Measurements from ENCODE around the gene MPPED1.

- TF ChIP-seq CTCF (IDR thresholded peaks at IDR 0.05; ENCODE audit: insufficient read depth, low read length, poor library complexity, severe bottlenecking) (no peak), EZH2phosphoT487 (conservative IDR thresholded peaks at IDR 0.05; ENCODE audit: low read length) (no peak)
Observed at GRCh38 chr22:43505423-43505822, 93.6 kb downstream of the MPPED1 start.

All from SU-DHL-6 (cell line).